GM12864 (cell line): ENCODE data around the gene FEN1.

ENCODE experiments used
- DNase-seq: peaks from one replicate; pipeline ENCODE4 v3.0.0-alpha.2; 2011; ENCODE audit warnings: low read depth
- H3K4me3 ChIP-seq: 2 replicates; pipeline ENCODE4 v1.5.1; 2011; ENCODE audit warnings: mild to moderate bottlenecking, low read depth, low read length, control low read depth
- TF ChIP-seq, protein P1 (sequence below): IDR thresholded peaks from 2 replicates; pipeline ENCODE4 v1.5.1; 2011; ENCODE audit warnings: low read depth, mild to moderate bottlenecking, moderate library complexity, low read length, control low read depth, inconsistent platforms; ENCODE audit errors: missing control alignments

FEN1 gene

GRCh38 chr11:61840371-61840770, 47.7 kb downstream of the FEN1 start:
- DNase-seq = no peak
- no peak overlapping the region for H3K4me3 ChIP-seq
- TF ChIP-seq, protein P1, sequence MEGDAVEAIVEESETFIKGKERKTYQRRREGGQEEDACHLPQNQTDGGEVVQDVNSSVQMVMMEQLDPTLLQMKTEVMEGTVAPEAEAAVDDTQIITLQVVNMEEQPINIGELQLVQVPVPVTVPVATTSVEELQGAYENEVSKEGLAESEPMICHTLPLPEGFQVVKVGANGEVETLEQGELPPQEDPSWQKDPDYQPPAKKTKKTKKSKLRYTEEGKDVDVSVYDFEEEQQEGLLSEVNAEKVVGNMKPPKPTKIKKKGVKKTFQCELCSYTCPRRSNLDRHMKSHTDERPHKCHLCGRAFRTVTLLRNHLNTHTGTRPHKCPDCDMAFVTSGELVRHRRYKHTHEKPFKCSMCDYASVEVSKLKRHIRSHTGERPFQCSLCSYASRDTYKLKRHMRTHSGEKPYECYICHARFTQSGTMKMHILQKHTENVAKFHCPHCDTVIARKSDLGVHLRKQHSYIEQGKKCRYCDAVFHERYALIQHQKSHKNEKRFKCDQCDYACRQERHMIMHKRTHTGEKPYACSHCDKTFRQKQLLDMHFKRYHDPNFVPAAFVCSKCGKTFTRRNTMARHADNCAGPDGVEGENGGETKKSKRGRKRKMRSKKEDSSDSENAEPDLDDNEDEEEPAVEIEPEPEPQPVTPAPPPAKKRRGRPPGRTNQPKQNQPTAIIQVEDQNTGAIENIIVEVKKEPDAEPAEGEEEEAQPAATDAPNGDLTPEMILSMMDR = no peak

GRCh38 chr11:61841636-61842527, 49.2 kb downstream of the FEN1 start:
- no peak overlapping the region for H3K4me3 ChIP-seq
- TF ChIP-seq, protein P1 = no peak
- DNase-seq = no peak

- H3K4me3 ChIP-seq = no peak overlapping the region
- DNase-seq = no peak
- TF ChIP-seq, protein P1 = no peak
Measured at GRCh38 chr11:61842528-61842820, 49.8 kb downstream of the FEN1 start.

DNA sequence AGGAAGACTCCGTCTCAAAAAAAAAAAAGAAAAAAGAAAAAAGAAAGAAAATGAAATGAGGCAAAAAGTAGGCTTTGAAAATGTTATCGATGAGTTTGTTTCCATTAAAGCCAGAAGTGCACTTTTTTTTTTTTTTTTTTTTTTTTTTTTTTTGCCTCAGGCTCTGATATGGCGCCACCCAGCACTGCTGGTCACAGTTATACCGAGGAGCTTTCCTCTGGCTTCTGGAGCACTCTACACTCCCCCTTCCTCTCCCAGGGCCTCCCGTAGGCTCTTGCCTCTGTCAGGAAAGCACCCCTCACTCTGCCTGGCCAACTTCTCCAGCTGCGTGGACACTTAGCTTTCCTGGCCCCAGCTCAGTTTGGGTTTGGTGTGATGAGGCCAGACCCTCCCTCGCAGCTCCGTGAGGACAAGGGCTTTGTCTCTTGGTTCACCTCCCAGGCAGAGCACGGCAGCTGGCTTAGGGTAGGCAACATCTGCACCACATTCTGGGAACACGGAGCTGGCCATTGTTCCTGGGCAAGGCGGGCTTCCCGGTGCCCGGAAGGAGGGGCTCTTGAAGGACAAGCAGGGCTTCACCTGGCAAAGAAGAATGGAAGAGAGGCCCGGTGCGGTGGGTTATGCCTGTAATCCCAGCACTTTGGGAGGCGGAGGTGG, 52.3 kb downstream of the FEN1 start:
- TF ChIP-seq, protein P1 = no peak
- DNase-seq = no peak
- H3K4me3 ChIP-seq = no peak overlapping the region

- no peak overlapping the region for H3K4me3 ChIP-seq
- no peak for DNase-seq
- TF ChIP-seq, protein P1 = no peak
Measured at GRCh38 chr11:61846362-61847020, 53.8 kb downstream of the FEN1 start.
